ENCODE measurements around the gene PARD3B. TPM values are rescaled to one million over a fixed set of nuclear protein-coding genes. Genes with fewer than 3 reads are reported as not detected.

Gene PARD3B
- total and polyA plus RNA-seq, 2 of the 8 experiments (the other 6 are each of a cell fraction or from before 2014, with no cell fraction given): 1.2 to 5.7 TPM

DNA sequence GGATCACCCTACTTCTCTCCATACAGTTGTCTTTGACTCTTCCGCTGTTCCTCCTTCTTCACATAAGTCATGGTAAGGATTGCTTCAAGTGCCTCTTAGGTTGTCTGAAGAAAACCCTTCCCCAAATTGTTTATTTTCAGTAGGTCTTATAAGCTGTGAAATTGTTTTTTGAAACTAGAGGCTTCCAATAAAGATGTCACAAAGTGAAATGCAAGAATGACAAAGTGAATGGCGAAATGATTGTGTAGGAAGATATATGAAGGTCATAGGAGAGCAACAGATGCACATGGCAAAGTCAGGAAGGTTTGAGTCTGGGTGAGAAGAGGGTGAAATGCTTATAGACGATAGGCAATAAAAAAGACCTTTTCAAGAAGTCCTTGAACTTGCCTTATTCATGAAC is 548.8 kb downstream of the PARD3B start (continued):
- no peak for TF ChIP-seq SAP30 (IDR thresholded peaks at IDR 0.05; ENCODE audit: insufficient read depth, insufficient replicate concordance, low read length)
- TF ChIP-seq EGR1 (IDR thresholded peaks at IDR 0.05; ENCODE audit: borderline replicate concordance, low read depth, low read length): no peak
- no peak for TF ChIP-seq GTF2F1 (IDR thresholded peaks at IDR 0.05; ENCODE audit: borderline replicate concordance, low read depth, low read length)
- no peak for TF ChIP-seq RBBP5 (IDR thresholded peaks at IDR 0.05; ENCODE audit: borderline replicate concordance, low read depth, low read length)

Measured in H1 (cell line).